Measurements from ENCODE around the gene DLD. TPM values are rescaled to one million over a fixed set of nuclear protein-coding genes. Genes with fewer than 3 reads are reported as not detected.

Gene DLD
- total and polyA plus RNA-seq, 4 donors = 49.4 to 121 (median 67.1) TPM

- WGBS = 80% methylated on average over 2 of the region's 2 CpGs
- DNase-seq (ENCODE audit: low spot score) = no peak
- no peak overlapping the region for H3K9ac ChIP-seq (ENCODE audit: low read depth in 1 of 2, low read length in 2 of 2)
- no peaks in the 10 kb centered on the region for H3K27me3 ChIP-seq (ENCODE audit: control insufficient read depth in 4 of 4, insufficient read depth in 4 of 4, low read length in 3 of 4)
- H3K36me3 ChIP-seq (ENCODE audit: control insufficient read depth in 4 of 4, insufficient read depth in 3 of 4, low read depth in 1 of 4, low read length in 3 of 4) = peaks cover 0 to 4% (median 0%) of the 10 kb centered on the region in 4 donors
- peaks cover 0 to 2% (median 0%) of the 10 kb centered on the region in 4 donors for H3K4me1 ChIP-seq (ENCODE audit: control insufficient read depth in 4 of 4, insufficient read depth in 4 of 4, low read length in 3 of 4)
- no peak overlapping the region for H3K4me3 ChIP-seq (ENCODE audit: low read depth in 1 of 3, low read length in 3 of 3)
- no peak for TF ChIP-seq YY1 (IDR thresholded peaks at IDR 0.05)
- no peak for TF ChIP-seq EGR1 (IDR thresholded peaks at IDR 0.05; ENCODE audit: low read depth in 2 of 2)
- TF ChIP-seq TAF1 (conservative IDR thresholded peaks at IDR 0.05) = no peak
- TF ChIP-seq REST (IDR thresholded peaks at IDR 0.05) = no peak
- no peak for TF ChIP-seq MAX (IDR thresholded peaks at IDR 0.05)
- TF ChIP-seq GABPA (IDR thresholded peaks at IDR 0.05 in 1 of 2, conservative IDR thresholded peaks at IDR 0.05 in 1 of 2) = no peak
- no peak for TF ChIP-seq FOXA2 (IDR thresholded peaks at IDR 0.05)
- TF ChIP-seq RXRA (IDR thresholded peaks at IDR 0.05) = no peak
- TF ChIP-seq FOXA1 (IDR thresholded peaks at IDR 0.05) = no peak
- H3K9me3 ChIP-seq (ENCODE audit: control insufficient read depth in 4 of 4, low read length in 3 of 4) = no peaks in the 10 kb centered on the region
- H3K27ac ChIP-seq (ENCODE audit: low read depth in 1 of 2, low read length in 2 of 2) = no peak overlapping the region
These were observed 41.8 kb downstream of the DLD start for GRCh38 chr7:107932805-107933204.

GRCh38 chr7:107933386-107934013 lies 42.5 kb downstream of the DLD start:
- Histone ChIP-seq H3K4me1 (ENCODE audit: control insufficient read depth in 4 of 4, insufficient read depth in 4 of 4, low read length in 3 of 4) (peaks cover 0 to 2% (median 0%) of the 10 kb centered on the region in 4 donors), H3K4me3 (ENCODE audit: low read depth in 1 of 3, low read length in 3 of 3) (no peak overlapping the region), H3K27me3 (ENCODE audit: control insufficient read depth in 4 of 4, insufficient read depth in 4 of 4, low read length in 3 of 4) (no peaks in the 10 kb centered on the region), H3K27ac (ENCODE audit: low read depth in 1 of 2, low read length in 2 of 2) (no peak overlapping the region), H3K36me3 (ENCODE audit: control insufficient read depth in 4 of 4, insufficient read depth in 3 of 4, low read depth in 1 of 4, low read length in 3 of 4) (peaks cover 0 to 4% (median 0%) of the 10 kb centered on the region in 4 donors), H3K9me3 (ENCODE audit: control insufficient read depth in 4 of 4, low read length in 3 of 4) (no peaks in the 10 kb centered on the region), H3K9ac (ENCODE audit: low read depth in 1 of 2, low read length in 2 of 2) (no peak overlapping the region)
- TF ChIP-seq ZBTB33 (IDR thresholded peaks at IDR 0.05) = no peak
- no peak for TF ChIP-seq FOXA1 (IDR thresholded peaks at IDR 0.05)
- TF ChIP-seq RAD21 (IDR thresholded peaks at IDR 0.05) = no peak
- TF ChIP-seq FOXA2 (IDR thresholded peaks at IDR 0.05) = no peak
- TF ChIP-seq MAX (IDR thresholded peaks at IDR 0.05) = no peak
- no peak for TF ChIP-seq SP1 (IDR thresholded peaks at IDR 0.05)
- TF ChIP-seq EGR1 (IDR thresholded peaks at IDR 0.05; ENCODE audit: low read depth in 2 of 2) = no peak
- TF ChIP-seq HNF4A (conservative IDR thresholded peaks at IDR 0.05) = no peak
- no peak for TF ChIP-seq ATF3 (IDR thresholded peaks at IDR 0.05)
- no peak for TF ChIP-seq REST (IDR thresholded peaks at IDR 0.05)
- no peak for TF ChIP-seq CTCF (IDR thresholded peaks at IDR 0.05; ENCODE audit: low read depth, low read length, missing input control)
- 90% methylated on average over 6 of the region's 6 CpGs for WGBS
- no peak for DNase-seq (ENCODE audit: low spot score)

Measured in liver (tissue), 9 donors.